Spleen (tissue), 7 donors: ENCODE measurements around the gene OPCML.

Source experiments
- CTCF ChIP-seq, 11 experiments: fragments of 200-600 bp in 7 of 11; fragments of 450-650 bp in 4 of 11; sonication (generic) in 4 of 11; IDR thresholded peaks in 8 of 11; conservative IDR thresholded peaks in 3 of 11; 1 replicate in 7 of 11; 2 replicates in 4 of 11; pipeline versions ENCODE4 v1.4.0 to v1.8.0; 2016 to 2021; ENCODE audit warnings: antibody characterized with exemption in 11 of 11, inconsistent platforms in 4 of 11, mild to moderate bottlenecking in 1 of 11
- POLR2A ChIP-seq, 3 donors: fragments of 450-650 bp; IDR thresholded peaks; one replicate each; pipeline ENCODE4 v1.5.1; 2017; ENCODE audit warnings: antibody characterized with exemption in 3 of 3, mild to moderate bottlenecking in 1 of 3
- POLR2AphosphoS5 ChIP-seq, 3 donors: sonication (generic); formaldehyde crosslinking; IDR thresholded peaks; one replicate each; pipeline ENCODE4 v1.5.1; 2017; ENCODE audit warnings: antibody characterized with exemption in 3 of 3
- donor health status: DM: no; HTN: no; CAD: no; lungs with moderate emphysema.
- donor health status: DM: no; HTN: no; CAD: no.
- donor health status: DM: no; HTN: no; CAD: no.

- TF ChIP-seq CTCF (IDR thresholded peaks at IDR 0.05 in 8 of 11, conservative IDR thresholded peaks at IDR 0.05 in 3 of 11) (no peak), POLR2AphosphoS5 (IDR thresholded peaks at IDR 0.05) (no peak), POLR2A (IDR thresholded peaks at IDR 0.05) (no peak)
Observed at GRCh38 chr11:132453406-132453805, 1078.9 kb downstream of the OPCML start.
